Astrocyte (in vitro differentiated cells and primary cell): ENCODE measurements around the gene NHLRC4. TPM values are rescaled to one million over a fixed set of nuclear protein-coding genes. Genes with fewer than 3 reads are reported as not detected.

Source experiments
- DNase-seq: peaks from one replicate; pipeline ENCODE4 v3.0.0-alpha.2; 2010; ENCODE audit warnings: low read depth
- FAIRE-seq: peaks from 2 replicates; lab custom pipeline; 2011; peaks lifted over from hg19 to GRCh38; lab: Jason Lieb, UNC
- H2AFZ ChIP-seq: 2 replicates; pipeline ENCODE4 v1.6.0; 2012; ENCODE audit warnings: low read depth, low read length, inconsistent platforms
- H3K27ac ChIP-seq: 2 replicates; pipeline ENCODE4 v1.5.1; 2011; ENCODE audit warnings: low read depth, low read length, inconsistent platforms
- H3K27me3 ChIP-seq: 2 replicates; pipeline ENCODE4 v1.6.0; 2011; ENCODE audit warnings: low read length, inconsistent platforms; ENCODE audit not compliant: insufficient read depth
- H3K36me3 ChIP-seq: 2 replicates; pipeline ENCODE4 v1.5.1; 2011; ENCODE audit warnings: low read length, inconsistent platforms; ENCODE audit not compliant: insufficient read depth
- H3K4me1 ChIP-seq: 2 replicates; pipeline ENCODE4 v1.5.1; 2011; ENCODE audit warnings: low read length, inconsistent platforms; ENCODE audit not compliant: insufficient read depth
- H3K4me2 ChIP-seq: 2 replicates; pipeline ENCODE4 v1.6.0; 2012; ENCODE audit warnings: low read length, inconsistent platforms
- H3K4me3 ChIP-seq: 2 replicates; pipeline ENCODE4 v1.5.1; 2011; ENCODE audit warnings: low read depth, mild to moderate bottlenecking, low read length, inconsistent platforms; ENCODE audit not compliant: insufficient read depth
- H3K79me2 ChIP-seq: 2 replicates; pipeline ENCODE4 v1.6.0; 2012; ENCODE audit warnings: mild to moderate bottlenecking, low read length, inconsistent platforms; ENCODE audit not compliant: insufficient read depth
- H3K9ac ChIP-seq: 2 replicates; pipeline ENCODE4 v1.6.0; 2012; ENCODE audit warnings: mild to moderate bottlenecking, low read length, inconsistent platforms
- H3K9me3 ChIP-seq: 2 replicates; pipeline ENCODE4 v1.5.1; 2012; ENCODE audit warnings: low read depth, mild to moderate bottlenecking, low read length, inconsistent platforms; ENCODE audit not compliant: insufficient read depth
- H4K20me1 ChIP-seq: 2 replicates; pipeline ENCODE4 v1.6.0; 2012; ENCODE audit warnings: low read length, inconsistent platforms; ENCODE audit not compliant: insufficient read depth
- H3K27ac Mint-ChIP-seq: one replicate; pipeline ENCODE4 v1.8.0; 2021; ENCODE audit warnings: mild to moderate bottlenecking, mixed read lengths; ENCODE audit not compliant: unreplicated experiment
- H3K27me3 Mint-ChIP-seq: one replicate; pipeline ENCODE4 v1.8.0; 2021; ENCODE audit warnings: low read depth, mixed read lengths; ENCODE audit not compliant: unreplicated experiment
- H3K36me3 Mint-ChIP-seq: one replicate; pipeline ENCODE4 v1.8.0; 2021; ENCODE audit warnings: low read depth, mixed read lengths; ENCODE audit not compliant: unreplicated experiment
- H3K4me1 Mint-ChIP-seq: one replicate; pipeline ENCODE4 v1.8.0; 2021; ENCODE audit warnings: low read depth, mixed read lengths; ENCODE audit not compliant: unreplicated experiment
- H3K4me3 Mint-ChIP-seq: one replicate; pipeline ENCODE4 v1.8.0; 2021; ENCODE audit warnings: mild to moderate bottlenecking, moderate library complexity, mixed read lengths; ENCODE audit not compliant: unreplicated experiment
- H3K9me3 Mint-ChIP-seq: one replicate; pipeline ENCODE4 v1.8.0; 2021; ENCODE audit warnings: mild to moderate bottlenecking, mixed read lengths; ENCODE audit not compliant: unreplicated experiment
- CTCF ChIP-seq: IDR thresholded peaks from 2 replicates; pipeline ENCODE4 v1.5.1; 2011; ENCODE audit warnings: low read depth, mild to moderate bottlenecking, inconsistent platforms, low read length, moderate library complexity; ENCODE audit not compliant: insufficient read depth
- EZH2 ChIP-seq: IDR thresholded peaks from 2 replicates; pipeline ENCODE4 v1.6.1; 2012; ENCODE audit warnings: mild to moderate bottlenecking, low read length, inconsistent platforms; ENCODE audit not compliant: insufficient read depth
- total RNA-seq: library from RNA; stranded (reverse); gene quantifications from 2 replicates; pipeline ENCODE4 v1.2.1, GENCODE V29; 2021

NHLRC4 gene
- total RNA-seq, 1 donor from 2014 or later, result 0.73 TPM

- no peak overlapping the region for H2AFZ ChIP-seq
- peaks cover 8% of the 10 kb centered on the region for H3K79me2 ChIP-seq
- DNase-seq (no peak), FAIRE-seq (no peak)
- Mint-ChIP-seq H3K27ac (no peak overlapping the region), H3K36me3 (no peaks in the 10 kb centered on the region), H3K9me3 (no peaks in the 10 kb centered on the region), H3K4me1 (peaks cover 2% of the 10 kb centered on the region), H3K27me3 (no peaks in the 10 kb centered on the region), H3K4me3 (no peak overlapping the region)
- H3K9me3 ChIP-seq, result no peaks in the 10 kb centered on the region
- no peaks in the 10 kb centered on the region for H3K36me3 ChIP-seq
- no peaks in the 10 kb centered on the region for H3K27me3 ChIP-seq
- TF ChIP-seq CTCF (no peak), EZH2 (no peak)
- no peak overlapping the region for H3K27ac ChIP-seq
- no peak overlapping the region for H3K4me2 ChIP-seq
- peaks cover 2% of the 10 kb centered on the region for H3K4me1 ChIP-seq
- no peak overlapping the region for H3K4me3 ChIP-seq
- H4K20me1 ChIP-seq, result peaks cover 21% of the 10 kb centered on the region
- no peak overlapping the region for H3K9ac ChIP-seq
Observed at GRCh38 chr16:582614-583331, 16.0 kb downstream of the NHLRC4 start.

GRCh38 chr16:583470-583814 lies 16.6 kb downstream of the NHLRC4 start:
- H3K9me3 Mint-ChIP-seq, result no peaks in the 10 kb centered on the region
- no peaks in the 10 kb centered on the region for H3K36me3 Mint-ChIP-seq
- no peak overlapping the region for H3K4me3 Mint-ChIP-seq
- Histone ChIP-seq H3K27ac (no peak overlapping the region), H3K4me1 (peaks cover 7% of the 10 kb centered on the region), H3K79me2 (peaks cover 14% of the 10 kb centered on the region), H3K36me3 (no peaks in the 10 kb centered on the region), H3K4me2 (no peak overlapping the region), H3K27me3 (no peaks in the 10 kb centered on the region), H4K20me1 (peaks cover 23% of the 10 kb centered on the region), H2AFZ (no peak overlapping the region), H3K9ac (no peak overlapping the region), H3K9me3 (no peaks in the 10 kb centered on the region), H3K4me3 (no peak overlapping the region)
- no peak overlapping the region for H3K27ac Mint-ChIP-seq
- TF ChIP-seq EZH2 (no peak), CTCF (no peak)
- H3K27me3 Mint-ChIP-seq, result no peaks in the 10 kb centered on the region
- no peak for DNase-seq
- H3K4me1 Mint-ChIP-seq, result peaks cover 4% of the 10 kb centered on the region
- FAIRE-seq, result no peak
